Chondrocyte (in vitro differentiated cells): ENCODE measurements around the gene TRERF1. TPM values are rescaled to one million over a fixed set of nuclear protein-coding genes. Genes with fewer than 3 reads are reported as not detected.

ENCODE experiments used
- DNase-seq: peaks from one replicate; pipeline ENCODE4 v3.0.0; 2021; ENCODE audit warnings: mixed read lengths, low spot score
- H3K27ac Mint-ChIP-seq: one replicate; pipeline ENCODE4 v1.8.0; 2021; ENCODE audit warnings: mild to moderate bottlenecking, moderate library complexity, mixed read lengths; ENCODE audit not compliant: unreplicated experiment
- H3K27me3 Mint-ChIP-seq: 2 replicates; pipeline ENCODE4 v1.8.0; 2021; ENCODE audit warnings: low read depth, mixed read lengths
- H3K36me3 Mint-ChIP-seq: 2 replicates; pipeline ENCODE4 v1.8.0; 2021; ENCODE audit warnings: low read depth, mixed read lengths
- H3K4me1 Mint-ChIP-seq: 2 replicates; pipeline ENCODE4 v1.8.0; 2021; ENCODE audit warnings: low read depth, mild to moderate bottlenecking, mixed read lengths
- H3K4me3 Mint-ChIP-seq: one replicate; pipeline ENCODE4 v1.8.0; 2021; ENCODE audit warnings: mild to moderate bottlenecking, moderate library complexity, mixed read lengths; ENCODE audit not compliant: unreplicated experiment
- H3K9me3 Mint-ChIP-seq: 2 replicates; pipeline ENCODE4 v1.8.0; 2021; ENCODE audit warnings: low read depth, mixed read lengths
- total RNA-seq: library from RNA; stranded (reverse); gene quantifications from 3 replicates; pipeline ENCODE4 v1.2.1, GENCODE V29; 2021
- TF ChIP-seq, protein P1 (sequence below): fragments of 200-600 bp; sonication (generic); IDR thresholded peaks from 2 replicates; pipeline ENCODE4 v1.5.0; 2021; ENCODE audit warnings: antibody characterized with exemption, mild to moderate bottlenecking, moderate library complexity

TRERF1 gene
- total RNA-seq, 1 donor from 2014 or later: 1.8 TPM

DNA sequence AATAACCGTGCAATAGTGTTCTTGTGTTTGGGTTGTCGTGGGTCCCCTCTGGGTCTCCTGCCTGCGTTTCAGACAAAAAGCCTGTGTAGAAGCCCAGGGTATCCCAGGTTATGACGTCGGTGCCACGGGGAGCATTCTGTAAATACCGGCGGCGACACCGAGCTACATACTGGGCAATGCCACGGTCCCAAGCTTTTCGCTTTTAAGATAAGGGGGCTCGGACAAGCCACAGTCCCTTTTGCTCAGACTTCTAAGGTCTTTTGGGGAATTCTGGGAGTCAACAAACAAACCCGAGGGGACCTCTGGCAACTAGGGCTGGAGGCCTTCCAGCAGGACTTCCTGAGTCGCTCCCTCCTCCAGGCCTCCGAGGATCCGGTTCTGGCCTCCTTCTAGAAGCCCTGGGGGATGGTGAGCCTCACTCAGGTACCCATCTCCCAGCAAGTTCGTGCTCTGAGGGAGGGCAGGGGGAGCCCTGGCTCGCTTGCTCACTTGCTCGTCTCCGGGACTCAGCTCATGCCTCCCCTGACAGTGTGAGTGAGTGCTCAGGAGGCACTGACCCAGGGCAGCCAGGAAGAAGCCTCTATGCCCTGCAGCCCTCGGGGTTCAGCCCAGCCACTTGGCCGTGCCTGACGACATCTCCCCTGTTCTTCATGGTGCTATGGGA is 171.6 kb downstream of the TRERF1 start:
- Mint-ChIP-seq H3K9me3 (peaks cover 6% of the 10 kb centered on the region), H3K27me3 (no peaks in the 10 kb centered on the region), H3K36me3 (no peaks in the 10 kb centered on the region), H3K27ac (no peak overlapping the region), H3K4me1 (peaks cover 36% of the 10 kb centered on the region), H3K4me3 (no peak overlapping the region)
- TF ChIP-seq, protein P1, sequence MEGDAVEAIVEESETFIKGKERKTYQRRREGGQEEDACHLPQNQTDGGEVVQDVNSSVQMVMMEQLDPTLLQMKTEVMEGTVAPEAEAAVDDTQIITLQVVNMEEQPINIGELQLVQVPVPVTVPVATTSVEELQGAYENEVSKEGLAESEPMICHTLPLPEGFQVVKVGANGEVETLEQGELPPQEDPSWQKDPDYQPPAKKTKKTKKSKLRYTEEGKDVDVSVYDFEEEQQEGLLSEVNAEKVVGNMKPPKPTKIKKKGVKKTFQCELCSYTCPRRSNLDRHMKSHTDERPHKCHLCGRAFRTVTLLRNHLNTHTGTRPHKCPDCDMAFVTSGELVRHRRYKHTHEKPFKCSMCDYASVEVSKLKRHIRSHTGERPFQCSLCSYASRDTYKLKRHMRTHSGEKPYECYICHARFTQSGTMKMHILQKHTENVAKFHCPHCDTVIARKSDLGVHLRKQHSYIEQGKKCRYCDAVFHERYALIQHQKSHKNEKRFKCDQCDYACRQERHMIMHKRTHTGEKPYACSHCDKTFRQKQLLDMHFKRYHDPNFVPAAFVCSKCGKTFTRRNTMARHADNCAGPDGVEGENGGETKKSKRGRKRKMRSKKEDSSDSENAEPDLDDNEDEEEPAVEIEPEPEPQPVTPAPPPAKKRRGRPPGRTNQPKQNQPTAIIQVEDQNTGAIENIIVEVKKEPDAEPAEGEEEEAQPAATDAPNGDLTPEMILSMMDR: no peak
- no peak for DNase-seq

- no peak for DNase-seq
- Mint-ChIP-seq H3K4me1 (peaks cover 36% of the 10 kb centered on the region), H3K36me3 (no peaks in the 10 kb centered on the region), H3K27ac (no peak overlapping the region), H3K27me3 (no peaks in the 10 kb centered on the region), H3K4me3 (no peak overlapping the region), H3K9me3 (peaks cover 6% of the 10 kb centered on the region)
- TF ChIP-seq, protein P1: no peak
Measured at GRCh38 chr6:42279144-42279781, 172.5 kb downstream of the TRERF1 start.

- Mint-ChIP-seq H3K27me3 (no peaks in the 10 kb centered on the region), H3K4me3 (no peak overlapping the region), H3K27ac (no peak overlapping the region), H3K9me3 (peaks cover 6% of the 10 kb centered on the region), H3K36me3 (no peaks in the 10 kb centered on the region), H3K4me1 (peaks cover 36% of the 10 kb centered on the region)
- TF ChIP-seq, protein P1: no peak
- DNase-seq: no peak
Measured at GRCh38 chr6:42278131-42278853, 173.4 kb downstream of the TRERF1 start.

DNA sequence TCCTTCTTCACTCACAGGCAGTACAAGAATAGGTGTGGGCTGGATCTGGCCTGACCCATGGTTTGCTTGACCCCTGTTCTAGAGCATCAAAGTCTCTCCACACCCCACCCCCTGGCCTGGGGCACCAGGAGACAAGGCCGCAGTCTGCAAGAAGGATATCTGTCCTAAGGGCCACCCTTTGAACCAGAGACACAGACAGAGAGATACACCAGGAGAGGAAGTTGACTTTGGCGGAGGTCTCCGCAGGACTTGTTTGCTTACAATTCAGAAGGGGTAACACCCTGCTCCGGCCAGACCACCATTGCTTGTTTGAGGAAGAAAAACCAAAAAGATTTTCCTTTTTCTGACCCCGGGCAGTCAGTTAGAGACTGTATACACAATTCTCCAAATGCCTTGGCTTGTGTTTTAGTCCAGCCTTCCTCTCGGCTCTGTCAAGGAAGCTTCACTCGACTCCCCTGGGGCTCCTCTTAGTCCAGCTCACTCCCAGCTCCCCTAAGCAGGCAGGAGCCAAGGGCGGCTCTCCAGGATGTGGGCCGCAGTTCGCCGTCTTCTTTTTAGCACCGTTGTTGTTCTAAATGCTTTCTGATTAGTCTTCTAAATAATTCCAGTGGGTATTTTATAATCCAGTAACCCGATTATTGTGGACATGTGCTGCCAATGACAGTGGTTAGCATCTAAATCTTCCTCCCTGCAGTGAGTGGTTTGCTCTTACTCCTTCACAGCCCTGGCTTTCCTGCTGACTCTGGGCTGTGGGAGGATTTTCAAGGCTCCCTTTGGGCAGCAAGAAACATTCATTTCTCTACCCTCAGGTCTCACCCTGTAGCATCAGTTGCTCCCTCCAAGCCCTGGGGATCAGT is 175.5 kb downstream of the TRERF1 start:
- no peaks in the 10 kb centered on the region for H3K9me3 Mint-ChIP-seq
- H3K27ac Mint-ChIP-seq: no peak overlapping the region

More for the DNA sequence above, 175.5 kb downstream of the TRERF1 start:
- Mint-ChIP-seq H3K4me3 (no peak overlapping the region), H3K27me3 (no peaks in the 10 kb centered on the region), H3K36me3 (no peaks in the 10 kb centered on the region), H3K4me1 (peaks cover 36% of the 10 kb centered on the region)
- no peak for DNase-seq
- TF ChIP-seq, protein P1: no peak
